HG03139 (cell line): ENCODE data around the gene MBIP.

Experiments
- ATAC-seq: cut with Tn5 transposase; IDR thresholded peaks from one replicate; pipeline ENCODE4 v1.9.1; 2021; ENCODE audit not compliant: unreplicated experiment

MBIP gene

GRCh38 chr14:36315159-36315853, 5.1 kb downstream of the MBIP start:
- no peak for ATAC-seq

- ATAC-seq: no peak
Measured at GRCh38 chr14:36313898-36314297, 6.5 kb downstream of the MBIP start.

DNA sequence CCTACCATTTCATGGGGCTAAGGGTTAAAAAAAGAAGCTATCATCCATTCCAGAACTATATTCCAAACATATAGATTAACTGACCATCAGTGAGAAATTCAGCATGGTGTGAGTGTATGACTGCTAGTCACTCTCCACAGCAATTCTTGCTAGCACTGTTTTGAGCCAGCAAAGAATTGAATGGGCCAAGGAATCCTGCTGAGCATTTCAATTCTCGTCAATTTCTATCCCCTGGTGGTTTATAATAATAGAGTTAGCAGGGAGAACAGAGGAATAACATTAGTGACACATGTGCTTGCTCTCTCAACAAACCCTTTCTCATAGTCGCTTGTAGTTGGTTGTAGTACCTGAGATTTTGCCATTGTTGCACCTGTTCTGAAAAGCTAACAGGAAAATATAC, 7.2 kb downstream of the MBIP start:
- no peak for ATAC-seq

DNA sequence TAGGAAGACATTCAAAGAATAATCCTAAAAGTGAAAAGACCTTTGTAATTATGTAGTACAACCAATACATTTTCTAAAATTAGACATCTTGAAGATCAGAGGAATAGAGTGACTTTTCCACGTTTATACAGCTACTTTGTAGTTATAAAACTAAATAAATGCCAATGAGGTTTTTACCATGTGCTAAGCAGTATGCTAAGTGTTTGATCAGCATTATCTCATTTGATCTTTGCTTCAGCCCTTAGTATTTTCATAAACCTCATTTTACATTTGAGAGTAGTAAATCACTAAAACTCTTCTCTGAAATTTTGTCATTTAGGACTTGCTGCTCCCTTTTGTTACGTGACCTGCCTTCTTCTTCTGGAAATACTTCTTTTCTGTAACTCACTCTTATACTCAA, 13.6 kb downstream of the MBIP start:
- ATAC-seq: no peak

- no peak for ATAC-seq
Measured at GRCh38 chr14:36304895-36305294, 15.5 kb downstream of the MBIP start.

DNA sequence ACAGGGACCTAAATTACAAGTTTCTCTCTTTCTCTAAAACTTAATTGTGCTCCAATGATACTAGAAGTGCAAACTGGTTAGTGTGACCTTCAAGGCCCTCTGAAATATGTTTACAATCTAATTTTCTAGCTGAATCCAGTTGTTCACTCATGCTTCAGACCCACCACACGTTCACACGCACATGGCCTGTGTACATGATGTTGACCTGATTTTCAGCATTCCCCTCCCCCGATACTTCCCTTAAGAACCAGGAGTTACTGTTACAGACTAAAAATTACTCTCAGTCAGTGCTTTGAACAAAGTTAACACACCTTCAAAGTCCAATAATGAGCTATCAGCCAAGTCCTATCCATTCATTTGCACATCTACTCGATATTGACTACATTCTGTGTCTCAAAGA, 16.5 kb downstream of the MBIP start:
- no peak for ATAC-seq

DNA sequence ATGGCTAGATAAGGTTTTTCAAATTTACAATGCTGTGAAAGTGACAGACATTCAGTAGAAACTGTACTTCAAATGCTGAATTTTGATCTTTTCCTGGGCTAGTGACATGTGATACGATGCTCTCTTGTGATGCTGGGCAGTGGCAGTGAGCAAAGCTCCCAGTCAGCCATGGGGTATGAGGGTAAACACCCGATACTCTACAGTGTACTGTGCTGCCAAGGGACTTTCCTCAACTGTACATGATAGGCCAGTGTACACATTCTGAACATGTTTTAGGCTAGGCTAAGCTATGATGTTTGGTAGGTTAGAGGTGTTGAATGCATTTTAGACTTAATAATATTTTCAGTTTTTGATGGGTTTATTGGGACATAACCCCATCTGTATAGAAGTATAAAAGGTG, 17.6 kb downstream of the MBIP start:
- no peak for ATAC-seq

DNA sequence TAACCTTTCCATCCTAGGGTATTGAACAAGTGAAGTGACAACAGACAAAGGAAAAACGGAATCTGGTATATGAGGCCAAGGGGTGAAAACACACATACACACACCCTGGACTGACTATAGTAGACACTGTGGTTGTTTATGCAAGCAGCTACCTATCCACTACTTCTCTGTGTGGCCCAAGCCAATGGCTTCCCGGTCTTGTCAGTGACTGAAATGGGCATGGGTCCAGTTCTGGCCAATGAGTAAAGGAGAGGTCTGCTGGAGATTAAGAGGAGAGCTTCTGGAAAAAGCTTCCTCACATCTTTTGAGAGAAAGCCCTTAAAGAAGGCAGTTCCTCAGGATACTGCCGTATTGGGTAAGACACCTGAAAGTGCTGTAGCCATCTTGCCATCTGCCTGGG, 19.3 kb downstream of the MBIP start:
- no peak for ATAC-seq

DNA sequence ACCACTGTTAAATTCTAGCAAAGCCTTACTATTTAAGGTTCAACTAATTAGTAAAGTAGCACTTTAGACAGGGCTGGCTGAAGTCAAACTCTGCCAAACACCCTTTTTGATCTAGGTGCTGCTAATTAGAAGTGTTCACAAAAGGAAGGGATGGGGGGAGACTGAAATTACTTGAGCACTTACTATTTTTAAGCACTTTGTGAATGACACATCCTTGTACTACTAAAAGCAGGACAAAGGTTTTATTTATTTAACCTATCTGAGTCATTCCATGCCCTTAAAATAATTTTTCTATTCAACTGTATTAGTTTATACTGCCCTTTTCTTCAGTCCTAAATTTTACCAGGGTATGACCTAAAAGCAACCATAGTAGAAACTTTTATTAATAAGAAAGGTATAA, 20.1 kb downstream of the MBIP start:
- ATAC-seq: no peak

GRCh38 chr14:36295642-36296627, 24.5 kb downstream of the MBIP start:
- no peak for ATAC-seq

DNA sequence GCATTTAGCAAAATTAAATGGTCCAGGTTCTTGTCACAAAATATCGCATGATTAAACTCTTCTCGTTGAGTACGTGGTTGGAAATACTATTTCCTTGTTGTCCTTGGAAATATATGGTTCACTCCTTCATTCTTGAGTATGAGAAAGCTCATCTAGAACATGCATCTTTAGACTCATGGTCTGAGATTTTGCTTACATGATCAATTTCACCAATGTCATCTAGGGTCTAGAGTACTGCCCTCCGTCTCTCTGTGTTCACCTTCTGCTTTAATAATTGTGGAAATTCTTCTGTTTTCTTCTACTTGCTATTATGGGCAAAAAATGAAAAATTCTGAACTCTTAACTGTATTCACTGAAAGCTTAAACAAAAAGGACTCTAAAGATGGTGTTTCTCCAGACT, 25.9 kb downstream of the MBIP start:
- ATAC-seq: no peak

DNA sequence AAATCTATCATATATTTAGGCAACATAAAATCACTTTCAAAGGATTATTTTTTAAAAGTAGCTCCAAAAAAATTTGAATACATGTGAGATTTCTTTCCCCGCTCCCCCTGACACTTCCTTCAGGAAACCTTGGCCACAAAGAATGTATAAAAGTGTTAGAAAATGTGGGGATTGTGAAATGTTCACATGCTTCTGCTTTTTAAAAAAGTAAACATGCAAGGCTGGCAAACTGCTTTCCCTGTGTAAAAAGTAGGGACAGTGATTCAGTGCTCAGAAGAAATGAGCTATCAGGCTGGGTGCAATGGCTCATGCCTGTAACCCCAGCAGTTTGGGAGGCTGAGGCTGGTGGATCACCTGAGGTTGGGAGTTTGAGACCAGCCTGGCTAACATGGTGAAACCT, 26.6 kb downstream of the MBIP start:
- no peak for ATAC-seq

DNA sequence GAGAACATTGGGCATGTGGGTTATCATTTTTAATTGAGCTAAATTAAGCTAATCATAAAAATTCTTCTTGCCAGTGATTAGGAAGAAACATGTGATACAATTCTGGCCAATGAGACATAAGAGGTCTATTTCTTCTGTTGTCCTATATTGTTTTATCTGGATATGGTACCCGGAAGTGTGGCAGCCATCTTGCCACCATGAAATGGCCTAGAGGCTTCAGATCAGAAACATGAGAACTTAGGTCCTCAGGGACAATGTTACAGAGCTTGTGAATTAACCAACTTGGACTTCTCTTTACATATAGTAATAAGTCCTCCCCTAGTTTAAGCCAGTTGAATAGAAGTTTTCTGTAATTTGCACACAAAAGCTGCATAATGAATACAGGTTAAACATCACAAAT, 30.5 kb downstream of the MBIP start:
- ATAC-seq: no peak

DNA sequence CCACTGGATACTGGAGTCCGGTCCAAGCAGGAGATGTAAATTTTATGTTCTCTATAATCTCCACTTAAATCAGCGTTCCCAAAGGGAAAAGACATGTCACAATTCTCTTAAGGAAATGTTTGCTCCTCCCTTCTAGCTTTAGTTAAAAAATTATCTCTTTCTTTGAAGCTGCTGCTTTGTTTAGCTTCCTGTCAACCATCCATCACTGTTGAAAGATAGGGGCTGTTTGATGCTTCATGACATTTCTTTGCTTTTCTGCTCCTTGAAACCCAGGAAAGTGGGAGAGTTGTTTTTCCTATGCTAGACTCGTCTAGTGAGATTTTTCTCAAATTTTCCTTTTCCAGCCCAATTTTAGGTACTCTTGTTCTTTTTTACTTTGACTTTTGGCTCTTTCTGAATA, 31.9 kb downstream of the MBIP start:
- no peak for ATAC-seq

- ATAC-seq: no peak
Measured at GRCh38 chr14:36284971-36285595, 35.4 kb downstream of the MBIP start.

- no peak for ATAC-seq
Measured at GRCh38 chr14:36281309-36281708, 39.1 kb downstream of the MBIP start.

- no peak for ATAC-seq
Measured at GRCh38 chr14:36279306-36280190, 40.9 kb downstream of the MBIP start.

- ATAC-seq: no peak
Measured at GRCh38 chr14:36275741-36276140, 44.7 kb downstream of the MBIP start.

DNA sequence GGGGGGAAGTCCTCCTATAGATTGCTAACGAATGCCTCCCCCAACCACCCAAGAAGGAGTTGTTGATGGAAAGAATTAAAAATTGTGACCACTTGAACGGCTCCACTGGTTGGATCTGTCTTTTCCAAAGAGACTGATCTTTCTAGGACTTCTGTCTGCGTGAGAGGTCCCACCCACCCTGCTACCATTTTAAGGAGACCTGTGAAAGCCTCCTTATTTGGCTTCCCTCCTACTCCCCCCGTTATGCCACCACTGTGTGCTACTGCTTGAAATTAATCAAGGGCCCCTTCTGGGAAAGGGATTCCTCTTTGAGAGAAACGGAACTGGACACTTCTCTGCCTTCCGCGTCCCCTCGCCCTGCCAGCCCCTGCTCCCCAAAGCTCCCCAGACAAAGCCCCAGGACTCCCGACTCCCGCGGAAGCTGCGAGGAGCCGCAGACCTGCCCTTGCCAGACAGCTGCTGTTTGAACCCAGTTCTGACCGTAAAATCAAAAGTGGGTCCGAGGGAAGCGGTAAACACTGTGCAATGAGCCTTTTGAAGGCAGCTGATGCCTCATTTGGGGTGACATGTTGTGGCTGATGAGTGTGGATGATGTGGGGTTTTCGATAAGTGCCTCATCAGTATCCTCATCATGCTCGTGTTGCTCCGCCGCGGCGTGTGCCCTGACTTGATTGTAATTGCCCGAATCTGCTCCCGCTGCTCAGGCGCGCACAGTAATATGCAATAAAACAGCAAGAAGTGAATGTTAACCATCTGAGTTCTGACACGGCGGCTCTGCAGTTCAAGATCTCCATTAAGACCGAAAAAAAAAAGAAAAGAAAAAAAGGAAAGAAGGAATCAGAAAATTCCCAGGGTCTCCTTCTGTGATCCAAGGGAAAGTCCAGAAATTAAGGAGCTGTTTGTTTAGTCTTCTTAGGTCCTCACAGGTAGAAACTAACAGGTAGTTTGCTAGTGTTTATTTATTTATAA, 48.2 kb downstream of the MBIP start:
- ATAC-seq: no peak

- no peak for ATAC-seq
Measured at GRCh38 chr14:36271222-36271621, 49.2 kb downstream of the MBIP start.
